Activated CD8-positive, alpha-beta T cell treated with anti-CD3 and anti-CD28 coated beads, Interleukin-2, amount 10 ng/mL, durations not matched to agents 7 days and 5 days (primary cell): ENCODE results near the gene MS4A10. TPM values are rescaled to one million over a fixed set of nuclear protein-coding genes. Genes with fewer than 3 reads are reported as not detected.

Source experiments
- ATAC-seq: fragments of 150-1000 bp; cut with Tn5 transposase; one replicate; pipeline ENCODE4 v1.10.0; 2021; ENCODE audit warnings: moderate library complexity
- CTCF ChIA-PET: fragments of 350-600 bp; sonication (Branson Sonifier 250); formaldehyde crosslinking; loops from one replicate; lab custom pipeline; 2021; ENCODE audit warnings: antibody characterized with exemption; lab: Charles Lee
- POLR2A ChIA-PET: fragments of 350-600 bp; sonication (Branson Sonifier 250); formaldehyde crosslinking; loops from one replicate; lab custom pipeline; 2021; ENCODE audit warnings: antibody characterized with exemption; lab: Charles Lee
- DNase-seq: peaks from one replicate; pipeline ENCODE4 v3.0.0-alpha.2; 2020
- H3K27ac Mint-ChIP-seq: one replicate; pipeline ENCODE4 v1.8.0; 2021; ENCODE audit warnings: mild to moderate bottlenecking, mixed read lengths
- H3K27me3 Mint-ChIP-seq: one replicate; pipeline ENCODE4 v1.8.0; 2021; ENCODE audit warnings: low read depth, mixed read lengths
- H3K36me3 Mint-ChIP-seq: one replicate; pipeline ENCODE4 v1.8.0; 2021; ENCODE audit warnings: low read depth, mixed read lengths
- H3K4me1 Mint-ChIP-seq: one replicate; pipeline ENCODE4 v1.8.0; 2021; ENCODE audit warnings: low read depth, mixed read lengths
- H3K4me3 Mint-ChIP-seq: one replicate; pipeline ENCODE4 v1.8.0; 2021; ENCODE audit warnings: mild to moderate bottlenecking, mixed read lengths
- H3K9me3 Mint-ChIP-seq: one replicate; pipeline ENCODE4 v1.8.0; 2022; ENCODE audit warnings: mixed read lengths; ENCODE audit not compliant: insufficient read depth
- total RNA-seq, 2 experiments: library from RNA; stranded (reverse); gene quantifications; one replicate each; pipeline ENCODE4 v1.2.3, GENCODE V29; 2021

MS4A10 gene
- total RNA-seq, 2 experiments from 2014 or later: not detected

DNA sequence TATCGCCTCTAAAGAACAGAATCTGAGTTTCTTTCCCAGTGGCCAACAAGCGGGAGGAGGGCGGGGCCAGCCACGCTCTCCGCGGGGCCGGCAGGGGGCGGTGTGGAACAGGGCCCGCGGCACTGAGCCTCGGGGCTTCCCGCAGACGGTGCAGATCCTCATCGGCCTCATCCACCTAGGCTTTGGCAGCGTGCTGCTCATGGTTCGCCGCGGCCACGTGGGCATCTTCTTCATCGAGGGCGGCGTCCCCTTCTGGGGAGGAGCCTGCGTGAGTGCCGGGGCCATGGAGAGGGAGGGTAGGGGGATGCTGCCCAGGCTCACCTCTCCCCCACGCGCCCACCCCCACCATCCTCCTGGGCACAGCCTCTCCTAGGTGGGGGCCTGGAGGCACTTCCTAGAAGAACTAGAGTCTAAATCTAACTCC lies 17.7 kb upstream of the MS4A10 start:
- H3K36me3 Mint-ChIP-seq: no peaks in the 10 kb centered on the region
- POLR2A ChIA-PET: no interaction called here
- no peak for ATAC-seq

GRCh38 chr11:60768202-60768601 lies 16.9 kb upstream of the MS4A10 start:
- Mint-ChIP-seq H3K27me3 (peaks cover 6% of the 10 kb centered on the region), H3K36me3 (no peaks in the 10 kb centered on the region), H3K4me1 (no peaks in the 10 kb centered on the region), H3K27ac (no peak overlapping the region), H3K4me3 (no peak overlapping the region), H3K9me3 (no peaks in the 10 kb centered on the region)
- ChIA-PET CTCF (interaction anchor here (6.1 kb wide), 1 partner anchor 8 kb away, joined by 49 read pairs; no protein-coding TSS in a partner anchor), POLR2A (no interaction called here)
- ATAC-seq (no peak), DNase-seq (no peak)

More for the DNA sequence above, 17.7 kb upstream of the MS4A10 start:
- DNase-seq: no peak
- Mint-ChIP-seq H3K27ac (no peak overlapping the region), H3K9me3 (no peaks in the 10 kb centered on the region), H3K27me3 (peaks cover 6% of the 10 kb centered on the region), H3K4me1 (no peaks in the 10 kb centered on the region), H3K4me3 (no peak overlapping the region)
- CTCF ChIA-PET: interaction anchor here (0.8 to 6.1 kb wide), 2 partner anchors 9 to 120 kb away, joined by 4 to 49 read pairs; no protein-coding TSS in a partner anchor

DNA sequence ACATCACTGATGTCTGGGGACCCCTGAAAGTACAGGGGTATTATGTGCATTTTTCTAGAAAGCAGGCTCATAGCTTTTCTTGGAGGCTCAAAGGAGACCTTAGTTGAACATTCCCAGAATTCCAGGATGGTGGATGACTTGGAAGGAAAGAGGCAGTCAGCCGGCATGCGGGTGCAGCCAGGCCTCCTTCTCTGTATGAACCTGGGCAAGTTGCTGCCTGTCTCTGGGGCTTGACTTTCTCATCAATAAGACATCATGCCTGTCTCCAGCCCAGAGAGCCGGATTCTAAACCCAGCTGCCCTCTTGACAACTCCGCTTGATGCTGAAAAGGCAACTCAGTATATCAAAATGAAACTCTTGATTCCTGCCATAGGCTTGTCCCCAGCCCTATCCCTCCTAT lies 15.9 kb upstream of the MS4A10 start:
- ChIA-PET CTCF (no interaction called here), POLR2A (no interaction called here)
- Mint-ChIP-seq H3K4me3 (no peak overlapping the region), H3K4me1 (no peaks in the 10 kb centered on the region), H3K27me3 (peaks cover 3% of the 10 kb centered on the region), H3K9me3 (no peaks in the 10 kb centered on the region), H3K36me3 (no peaks in the 10 kb centered on the region), H3K27ac (no peak overlapping the region)
- ATAC-seq (no peak), DNase-seq (no peak)

DNA sequence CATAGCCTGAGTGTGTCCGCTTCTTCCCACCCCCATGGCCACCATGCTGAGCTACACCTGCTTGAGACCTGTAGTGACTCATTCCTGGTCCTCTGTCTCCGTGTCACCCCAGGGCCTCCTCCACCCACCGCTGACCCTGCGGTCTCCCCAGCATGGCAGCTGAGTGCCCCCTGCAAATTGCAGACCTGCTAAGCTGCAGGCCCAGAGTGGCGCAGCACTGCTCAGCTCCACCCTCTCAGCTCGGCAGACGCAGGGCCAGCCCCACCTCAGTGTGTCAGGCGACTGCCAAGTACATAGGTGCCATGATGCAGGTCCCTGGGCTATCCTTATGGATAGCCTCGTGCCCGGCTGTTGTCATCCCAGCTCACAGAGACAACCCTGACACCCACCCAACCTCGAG lies 15.3 kb upstream of the MS4A10 start:
- DNase-seq: no peak

GRCh38 chr11:60771146-60771545 lies 14.0 kb upstream of the MS4A10 start:
- DNase-seq (no peak), ATAC-seq (no peak)
- Mint-ChIP-seq H3K27ac (no peak overlapping the region), H3K4me3 (no peak overlapping the region), H3K9me3 (no peaks in the 10 kb centered on the region), H3K4me1 (peaks cover 7% of the 10 kb centered on the region), H3K36me3 (no peaks in the 10 kb centered on the region), H3K27me3 (peaks cover 3% of the 10 kb centered on the region)
- ChIA-PET POLR2A (interaction anchor here (1.0 kb wide), 1 partner anchor 321 kb away, joined by 3 read pairs; no protein-coding TSS in a partner anchor), CTCF (no interaction called here)

More for the DNA sequence above, 15.3 kb upstream of the MS4A10 start:
- Mint-ChIP-seq H3K27ac (no peak overlapping the region), H3K36me3 (no peaks in the 10 kb centered on the region), H3K9me3 (no peaks in the 10 kb centered on the region), H3K4me1 (no peaks in the 10 kb centered on the region), H3K4me3 (no peak overlapping the region), H3K27me3 (peaks cover 3% of the 10 kb centered on the region)
- no peak for ATAC-seq
- ChIA-PET CTCF (no interaction called here), POLR2A (no interaction called here)

DNA sequence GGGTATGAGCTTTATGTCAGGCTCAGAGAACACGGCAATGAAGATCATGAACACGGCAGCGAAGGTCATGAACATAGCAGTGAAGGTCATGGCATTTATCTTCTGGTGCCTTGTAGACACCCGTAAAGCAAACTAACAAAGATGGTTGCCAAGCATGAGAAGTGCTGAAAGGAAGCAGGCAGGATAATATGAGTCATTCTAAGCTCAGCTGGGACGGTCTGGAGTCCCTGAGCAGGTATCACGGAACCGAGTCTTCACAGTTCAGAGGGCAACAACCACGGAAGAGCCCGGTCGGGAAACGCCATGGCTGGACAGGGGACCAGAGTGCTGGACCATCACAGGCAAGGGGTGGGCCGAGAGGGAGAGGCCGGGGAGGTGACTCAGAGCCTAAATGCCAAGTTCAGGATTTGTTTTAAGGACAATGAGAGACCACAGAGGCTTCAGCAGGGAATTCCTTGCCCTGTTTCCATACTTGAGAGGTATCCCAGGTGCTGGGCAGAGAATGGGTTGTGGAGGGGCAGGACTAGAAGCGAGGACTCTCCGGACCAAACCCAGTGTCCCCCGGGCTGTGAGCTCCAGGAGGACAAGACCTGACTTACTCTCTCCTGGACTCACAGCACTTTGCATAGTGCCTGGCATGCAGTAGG lies 13.1 kb upstream of the MS4A10 start:
- DNase-seq (no peak), ATAC-seq (no peak)
- Mint-ChIP-seq H3K4me3 (no peak overlapping the region), H3K9me3 (no peaks in the 10 kb centered on the region), H3K27me3 (peaks cover 2% of the 10 kb centered on the region), H3K36me3 (no peaks in the 10 kb centered on the region), H3K4me1 (peaks cover 7% of the 10 kb centered on the region), H3K27ac (no peak overlapping the region)
- POLR2A ChIA-PET: interaction anchor here (1.0 kb wide), 1 partner anchor 320 kb away, joined by 3 read pairs; no protein-coding TSS in a partner anchor
- CTCF ChIA-PET: interaction anchor here (1.6 kb wide), 1 partner anchor 116 kb away, joined by 8 read pairs; no protein-coding TSS in a partner anchor

GRCh38 chr11:60772666-60773065 lies 12.5 kb upstream of the MS4A10 start:
- Mint-ChIP-seq H3K36me3 (no peaks in the 10 kb centered on the region), H3K4me3 (no peak overlapping the region), H3K4me1 (peaks cover 7% of the 10 kb centered on the region), H3K27ac (no peak overlapping the region), H3K9me3 (no peaks in the 10 kb centered on the region), H3K27me3 (peaks cover 4% of the 10 kb centered on the region)
- ChIA-PET CTCF (interaction anchor here (1.6 kb wide), 1 partner anchor 115 kb away, joined by 8 read pairs; no protein-coding TSS in a partner anchor), POLR2A (no interaction called here)
- DNase-seq (no peak), ATAC-seq (no peak)

DNA sequence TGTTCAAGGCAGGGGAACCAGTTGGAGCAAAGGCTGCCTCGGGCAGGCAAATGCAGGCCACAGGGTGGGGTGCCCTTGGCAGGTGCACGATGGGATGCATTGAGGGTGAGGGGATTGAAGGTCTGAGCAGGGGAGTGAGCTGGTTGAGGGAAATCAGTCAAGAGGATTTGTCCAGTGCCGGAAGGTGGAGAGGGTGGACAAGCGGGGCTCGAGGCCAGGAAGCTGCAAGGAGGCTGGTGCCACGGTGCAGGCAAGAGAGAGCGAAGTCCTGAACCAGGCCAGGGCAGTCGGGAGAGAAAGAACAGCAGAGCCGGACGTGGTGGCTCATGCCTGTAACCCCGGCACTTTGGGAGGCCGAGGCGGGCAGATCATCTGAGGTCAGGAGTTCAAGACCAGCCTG lies 10.4 kb upstream of the MS4A10 start:
- ChIA-PET CTCF (interaction anchor here (1.0 to 5.5 kb wide), 13 partner anchors 10 to 141 kb away, joined by 3 to 49 read pairs (median 5); partner anchors contain the start of genes MS4A10 and MS4A15), POLR2A (no interaction called here)
- Mint-ChIP-seq H3K36me3 (no peaks in the 10 kb centered on the region), H3K9me3 (no peaks in the 10 kb centered on the region), H3K27me3 (peaks cover 10% of the 10 kb centered on the region), H3K27ac (no peak overlapping the region), H3K4me1 (peaks cover 7% of the 10 kb centered on the region), H3K4me3 (no peak overlapping the region)
- DNase-seq (no peak), ATAC-seq (no peak)

DNA sequence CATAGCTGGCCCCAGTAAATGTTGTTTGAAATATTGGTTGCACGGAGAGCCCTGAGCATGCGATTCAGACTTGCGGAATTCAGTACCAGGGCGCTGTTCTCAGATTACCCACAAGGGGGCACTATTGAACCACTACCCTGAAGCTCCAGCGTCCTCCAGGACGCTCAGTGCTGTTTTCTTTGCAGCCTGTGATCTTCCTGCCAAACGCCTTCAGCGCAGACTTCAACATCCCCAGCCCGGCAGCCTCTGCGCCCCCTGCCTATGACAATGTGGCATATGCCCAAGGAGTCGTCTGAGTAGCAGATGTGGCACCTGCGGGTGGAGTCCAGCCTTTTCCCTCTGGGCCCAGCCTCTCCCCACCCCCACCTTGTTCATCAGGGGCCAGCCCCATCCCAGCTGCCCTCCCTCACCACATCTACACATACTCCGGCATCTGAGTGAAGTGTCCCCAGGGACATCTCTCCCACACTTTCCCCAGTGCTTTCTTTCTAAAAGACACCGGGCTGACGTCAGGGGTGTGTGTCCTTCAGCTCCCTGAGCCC lies 9.6 kb upstream of the MS4A10 start:
- no peaks in the 10 kb centered on the region for H3K36me3 Mint-ChIP-seq
- H3K27ac Mint-ChIP-seq: no peak overlapping the region
- peak; percentile 90 for DNase-seq
- peak; percentile 92 for ATAC-seq
- H3K27me3 Mint-ChIP-seq: peaks cover 13% of the 10 kb centered on the region
- ChIA-PET CTCF (interaction anchor here (1.0 to 5.5 kb wide), 15 partner anchors 10 to 412 kb away, joined by 3 to 49 read pairs (median 5); partner anchors contain the start of genes MS4A10 and MS4A15), POLR2A (interaction anchor here (0.7 kb wide), 1 partner anchor 112 kb away, joined by 3 read pairs; no protein-coding TSS in a partner anchor)
- H3K9me3 Mint-ChIP-seq: no peaks in the 10 kb centered on the region
- H3K4me3 Mint-ChIP-seq: no peak overlapping the region
- H3K4me1 Mint-ChIP-seq: peaks cover 7% of the 10 kb centered on the region

DNA sequence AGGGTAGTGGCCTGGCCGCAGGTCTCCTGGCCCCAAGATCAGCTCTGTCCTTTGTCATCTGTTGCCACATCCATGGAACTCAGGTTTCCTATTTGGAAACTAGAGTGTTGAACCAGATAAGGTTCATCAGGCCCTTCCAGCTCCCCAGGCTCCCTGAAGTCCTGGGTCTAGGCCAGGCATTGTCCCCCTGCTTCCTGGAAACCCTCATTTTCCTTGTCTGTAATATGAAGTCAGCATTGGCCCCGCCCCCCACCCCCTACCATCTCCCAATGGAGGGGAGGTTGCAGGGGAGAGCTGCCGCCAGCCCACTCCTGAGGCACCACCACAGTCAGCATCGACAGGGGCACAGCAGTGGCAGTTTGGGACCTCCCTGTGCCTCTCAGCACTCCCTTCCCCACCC lies 9.0 kb upstream of the MS4A10 start:
- Mint-ChIP-seq H3K4me1 (peaks cover 7% of the 10 kb centered on the region), H3K9me3 (no peaks in the 10 kb centered on the region), H3K36me3 (no peaks in the 10 kb centered on the region), H3K4me3 (no peak overlapping the region), H3K27me3 (peaks cover 13% of the 10 kb centered on the region), H3K27ac (no peak overlapping the region)
- DNase-seq (no peak), ATAC-seq (no peak)
- POLR2A ChIA-PET: no interaction called here
- CTCF ChIA-PET: interaction anchor here (1.1 to 5.5 kb wide), 9 partner anchors 9 to 411 kb away, joined by 3 to 49 read pairs (median 11); partner anchors contain the start of gene MS4A10

- DNase-seq: no peak
- no peaks in the 10 kb centered on the region for H3K36me3 Mint-ChIP-seq
- ATAC-seq: no peak
- no peak overlapping the region for H3K4me3 Mint-ChIP-seq
- no peaks in the 10 kb centered on the region for H3K9me3 Mint-ChIP-seq
- POLR2A ChIA-PET: interaction anchor here (0.9 kb wide), 1 partner anchor 23 kb away, joined by 3 read pairs; no protein-coding TSS in a partner anchor
- CTCF ChIA-PET: interaction anchor here (1.2 to 5.5 kb wide), 4 partner anchors 12 to 110 kb away, joined by 3 to 49 read pairs (median 29); no protein-coding TSS in a partner anchor
- H3K27me3 Mint-ChIP-seq: peaks cover 13% of the 10 kb centered on the region
- H3K4me1 Mint-ChIP-seq: peaks cover 7% of the 10 kb centered on the region
- no peak overlapping the region for H3K27ac Mint-ChIP-seq
Measured at GRCh38 chr11:60777106-60777505, 8.0 kb upstream of the MS4A10 start.
